ENCODE measurements around the gene MTREX. TPM values are rescaled to one million over a fixed set of nuclear protein-coding genes. Genes with fewer than 3 reads are reported as not detected.

Gene MTREX
- total and polyA plus RNA-seq, 10 donors, result 13.8 to 73.6 (median 58.3) TPM

DNA sequence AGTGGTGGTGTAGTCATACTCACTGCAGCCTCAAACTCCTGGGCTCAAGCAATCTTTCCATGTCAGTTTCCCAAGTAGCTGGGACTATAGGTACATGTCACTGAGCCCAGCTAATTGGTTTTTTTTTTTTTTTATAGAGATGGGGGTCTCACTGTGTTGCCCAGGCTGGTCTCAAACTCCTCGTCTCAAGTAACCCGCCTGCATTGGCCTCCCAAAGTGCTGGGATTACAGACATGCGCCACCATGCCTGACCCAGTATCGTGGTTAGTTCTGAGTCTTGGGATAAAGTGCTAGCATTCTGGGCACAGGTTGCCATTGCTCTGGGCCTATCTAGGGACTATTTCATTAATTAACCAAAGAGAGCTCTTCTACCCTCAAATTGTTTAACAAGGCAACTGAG is 118.7 kb downstream of the MTREX start:
- H3K27me3 ChIP-seq (replicated peaks in 1 of 7), result no peaks in the 10 kb centered on the region
- intact Hi-C loops (cut with DNase I; ENCODE audit: low total_unique reads), result no loop called here
- H3K4me1 ChIP-seq, result no peaks in the 10 kb centered on the region
- peaks cover 5 to 90% (median 66%) of the 10 kb centered on the region in 6 donors for H3K36me3 ChIP-seq
- no peak overlapping the region for H3K27ac ChIP-seq
- DNase-seq, result no peak
- TF ChIP-seq, protein P1, sequence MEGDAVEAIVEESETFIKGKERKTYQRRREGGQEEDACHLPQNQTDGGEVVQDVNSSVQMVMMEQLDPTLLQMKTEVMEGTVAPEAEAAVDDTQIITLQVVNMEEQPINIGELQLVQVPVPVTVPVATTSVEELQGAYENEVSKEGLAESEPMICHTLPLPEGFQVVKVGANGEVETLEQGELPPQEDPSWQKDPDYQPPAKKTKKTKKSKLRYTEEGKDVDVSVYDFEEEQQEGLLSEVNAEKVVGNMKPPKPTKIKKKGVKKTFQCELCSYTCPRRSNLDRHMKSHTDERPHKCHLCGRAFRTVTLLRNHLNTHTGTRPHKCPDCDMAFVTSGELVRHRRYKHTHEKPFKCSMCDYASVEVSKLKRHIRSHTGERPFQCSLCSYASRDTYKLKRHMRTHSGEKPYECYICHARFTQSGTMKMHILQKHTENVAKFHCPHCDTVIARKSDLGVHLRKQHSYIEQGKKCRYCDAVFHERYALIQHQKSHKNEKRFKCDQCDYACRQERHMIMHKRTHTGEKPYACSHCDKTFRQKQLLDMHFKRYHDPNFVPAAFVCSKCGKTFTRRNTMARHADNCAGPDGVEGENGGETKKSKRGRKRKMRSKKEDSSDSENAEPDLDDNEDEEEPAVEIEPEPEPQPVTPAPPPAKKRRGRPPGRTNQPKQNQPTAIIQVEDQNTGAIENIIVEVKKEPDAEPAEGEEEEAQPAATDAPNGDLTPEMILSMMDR (IDR thresholded peaks at IDR 0.05 in 8 of 11, conservative IDR thresholded peaks at IDR 0.05 in 3 of 11), result no peak
- TF ChIP-seq POLR2AphosphoS5 (IDR thresholded peaks at IDR 0.05) (no peak), POLR2A (IDR thresholded peaks at IDR 0.05) (no peak)
- 96 to 98% (median 97%) methylated on average over 4 of the region's 4 CpGs for WGBS, 5 donors
- no peak overlapping the region for H3K4me3 ChIP-seq
- peaks cover 0 to 22% (median 13%) of the 10 kb centered on the region in 8 donors for H3K9me3 ChIP-seq

DNA sequence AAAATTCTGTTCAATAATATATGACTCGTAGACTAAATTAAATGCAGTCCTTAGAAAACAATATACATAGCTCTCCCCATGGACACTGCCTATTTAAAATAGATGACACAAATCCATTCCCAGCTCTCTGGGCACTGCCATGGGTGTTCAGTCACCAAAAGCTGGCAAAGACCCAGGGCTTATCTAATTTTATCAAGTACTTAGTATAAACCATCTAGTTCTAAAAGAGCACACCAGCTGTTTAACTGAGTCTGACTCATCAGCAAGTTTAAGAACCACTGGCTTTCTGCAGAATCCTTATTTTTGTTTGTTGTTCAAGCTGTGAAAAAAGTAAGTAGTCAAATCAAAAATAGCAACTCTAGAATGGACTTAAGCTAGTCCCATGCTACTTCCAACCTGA is 119.4 kb downstream of the MTREX start:
- no peak overlapping the region for H3K27ac ChIP-seq
- peaks cover 0 to 29% (median 20%) of the 10 kb centered on the region in 8 donors for H3K9me3 ChIP-seq
- TF ChIP-seq, protein P1 (IDR thresholded peaks at IDR 0.05 in 8 of 11, conservative IDR thresholded peaks at IDR 0.05 in 3 of 11), result no peak
- TF ChIP-seq POLR2A (IDR thresholded peaks at IDR 0.05), result no peak
- no peak for TF ChIP-seq POLR2AphosphoS5 (IDR thresholded peaks at IDR 0.05)
- H3K27me3 ChIP-seq (replicated peaks in 1 of 7), result no peaks in the 10 kb centered on the region
- intact Hi-C loops (cut with DNase I; ENCODE audit: low total_unique reads), result no loop called here
- WGBS, 5 donors, result 94 to 98% (median 96%) methylated on average over 1 of the region's 1 CpG
- no peak overlapping the region for H3K4me3 ChIP-seq
- H3K4me1 ChIP-seq, result no peaks in the 10 kb centered on the region
- H3K36me3 ChIP-seq, result peaks cover 5 to 83% (median 61%) of the 10 kb centered on the region in 6 donors
- DNase-seq, result no peak

DNA sequence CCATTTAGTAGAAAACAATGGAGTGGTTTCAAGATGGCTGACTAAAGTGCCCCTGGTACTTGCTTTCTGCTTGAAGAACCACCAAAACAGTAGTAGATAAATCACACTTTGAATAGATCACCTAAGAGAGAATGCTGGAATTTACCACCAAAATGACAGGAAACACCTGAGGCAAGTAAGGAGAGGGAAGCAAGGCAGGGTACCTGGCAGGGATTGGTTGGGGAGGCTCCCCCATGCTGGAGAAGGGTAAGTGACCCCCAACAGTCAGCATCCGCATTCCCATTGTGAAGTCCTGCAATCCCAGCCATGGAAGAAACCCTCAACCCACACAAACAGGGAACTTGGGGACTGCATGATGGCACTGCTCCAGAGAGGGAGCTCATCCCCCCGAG is 121.4 kb downstream of the MTREX start:
- no peaks in the 10 kb centered on the region for H3K4me1 ChIP-seq
- H3K4me3 ChIP-seq, result no peak overlapping the region
- DNase-seq, result no peak
- no peaks in the 10 kb centered on the region for H3K27me3 ChIP-seq (replicated peaks in 1 of 7)
- H3K9me3 ChIP-seq, result peaks cover 0 to 49% (median 41%) of the 10 kb centered on the region in 8 donors
- H3K36me3 ChIP-seq, result peaks cover 0 to 62% (median 40%) of the 10 kb centered on the region in 6 donors
- no peak overlapping the region for H3K27ac ChIP-seq
- TF ChIP-seq POLR2AphosphoS5 (IDR thresholded peaks at IDR 0.05), result no peak
- TF ChIP-seq POLR2A (IDR thresholded peaks at IDR 0.05), result no peak
- TF ChIP-seq, protein P1 (IDR thresholded peaks at IDR 0.05 in 8 of 11, conservative IDR thresholded peaks at IDR 0.05 in 3 of 11), result no peak
- intact Hi-C loops (cut with DNase I; ENCODE audit: low total_unique reads), result no loop called here
- WGBS, 5 donors, result 50 to 100% (median 50%) methylated on average over 1 to 2 of the region's 2 CpGs

DNA sequence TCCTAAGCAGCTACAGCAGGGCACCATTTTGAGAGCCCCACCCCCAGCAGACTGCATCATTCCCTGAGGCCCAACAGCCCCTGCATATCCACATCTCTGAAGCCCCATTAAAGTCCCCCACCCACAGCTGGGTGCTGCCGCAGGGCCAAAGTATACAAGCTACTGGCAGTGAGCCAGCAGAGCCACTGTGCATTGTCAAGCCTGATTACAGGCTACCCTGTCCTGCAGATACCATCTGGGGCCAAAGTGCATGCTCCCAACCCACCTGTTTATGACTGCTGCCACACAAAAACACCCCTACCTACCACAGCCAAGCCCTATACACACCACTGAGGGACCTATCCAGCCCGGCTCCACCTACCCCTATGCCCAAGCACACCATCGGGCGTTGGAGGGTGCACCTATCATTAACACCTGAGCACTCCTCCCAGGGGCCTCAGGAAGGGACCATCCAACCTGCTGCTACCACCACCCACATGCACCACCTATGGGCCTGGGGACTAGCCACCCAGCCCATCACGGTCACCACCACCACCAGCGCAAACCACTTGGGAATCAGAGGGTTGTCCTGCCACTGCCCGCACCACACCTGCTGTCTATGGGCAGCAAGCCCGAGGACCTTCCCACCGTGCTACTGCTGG is 121.9 kb downstream of the MTREX start:
- H3K36me3 ChIP-seq, result peaks cover 0 to 57% (median 36%) of the 10 kb centered on the region in 6 donors
- no peak overlapping the region for H3K4me3 ChIP-seq
- WGBS, 5 donors, result 94 to 100% (median 98%) methylated on average over 9 of the region's 9 CpGs
- peaks cover 0 to 54% (median 46%) of the 10 kb centered on the region in 8 donors for H3K9me3 ChIP-seq
- TF ChIP-seq POLR2A (IDR thresholded peaks at IDR 0.05), result no peak
- TF ChIP-seq POLR2AphosphoS5 (IDR thresholded peaks at IDR 0.05), result peak in 2 of 3 donors; percentile 24 to 40
- intact Hi-C loops (cut with DNase I; ENCODE audit: low total_unique reads), result no loop called here
- H3K4me1 ChIP-seq, result no peaks in the 10 kb centered on the region
- no peak for DNase-seq
- no peak overlapping the region for H3K27ac ChIP-seq
- no peaks in the 10 kb centered on the region for H3K27me3 ChIP-seq (replicated peaks in 1 of 7)

All from spleen (tissue), 11 donors.